Peyer's patch (tissue), 4 donors: ENCODE results near the gene FAM171A1.

ENCODE experiments used
- CTCF ChIP-seq, 6 experiments: fragments of 450-650 bp in 4 of 6; fragments of 200-600 bp in 2 of 6; sonication (generic) in 1 of 6; IDR thresholded peaks; one replicate each; pipeline ENCODE4 v1.5.1; 2017 to 2019; ENCODE audit warnings: antibody characterized with exemption in 6 of 6, mild to moderate bottlenecking in 3 of 6, moderate library complexity in 1 of 6
- POLR2A ChIP-seq, 2 donors: fragments of 450-650 bp; IDR thresholded peaks; one replicate each; pipeline ENCODE4 v1.5.1; 2017; ENCODE audit warnings: antibody characterized with exemption in 2 of 2, mild to moderate bottlenecking in 2 of 2, moderate library complexity in 2 of 2

GRCh38 chr10:15320522-15321203 lies 50.4 kb downstream of the FAM171A1 start:
- no peak for TF ChIP-seq CTCF (IDR thresholded peaks at IDR 0.05)
- TF ChIP-seq POLR2A (IDR thresholded peaks at IDR 0.05) = no peak
